ENCODE data around the gene JDP2. TPM values are rescaled to one million over a fixed set of nuclear protein-coding genes. Genes with fewer than 3 reads are reported as not detected.

The JDP2 gene
- total and polyA plus RNA-seq, 2 experiments from 2014 or later, result 12.5 to 22.0 TPM

GRCh38 chr14:75457648-75458165, 29.9 kb downstream of the JDP2 start:
- DNase-seq (ENCODE audit: low read depth in 1 of 2, low spot score in 1 of 2), result no peak
- H3K27ac ChIP-seq, result peak overlapping the region; percentile 58
- peaks cover 24% of the 10 kb centered on the region for H3K4me1 ChIP-seq (ENCODE audit: low read depth)

GRCh38 chr14:75458305-75458704, 30.5 kb downstream of the JDP2 start:
- H3K4me1 ChIP-seq (ENCODE audit: low read depth), result peaks cover 18% of the 10 kb centered on the region
- H3K4me3 ChIP-seq, result no peak overlapping the region
- H3K27ac ChIP-seq, result no peak overlapping the region
- H3K36me3 ChIP-seq, result no peaks in the 10 kb centered on the region
- no peak for DNase-seq (ENCODE audit: low read depth in 1 of 2, low spot score in 1 of 2)
- no peaks in the 10 kb centered on the region for H3K27me3 ChIP-seq
- no peaks in the 10 kb centered on the region for H3K9me3 ChIP-seq (ENCODE audit: low read depth)
- TF ChIP-seq CTCF (IDR thresholded peaks at IDR 0.05; ENCODE audit: low read depth, low read length), result no peak

More at GRCh38 chr14:75457648-75458165, 29.9 kb downstream of the JDP2 start:
- no peak for TF ChIP-seq CTCF (IDR thresholded peaks at IDR 0.05; ENCODE audit: low read depth, low read length)
- H3K27me3 ChIP-seq, result no peaks in the 10 kb centered on the region
- no peak overlapping the region for H3K4me3 ChIP-seq
- H3K9me3 ChIP-seq (ENCODE audit: low read depth), result no peaks in the 10 kb centered on the region
- H3K36me3 ChIP-seq, result no peaks in the 10 kb centered on the region

- no peaks in the 10 kb centered on the region for H3K27me3 ChIP-seq
- H3K9me3 ChIP-seq (ENCODE audit: low read depth), result no peaks in the 10 kb centered on the region
- H3K36me3 ChIP-seq, result no peaks in the 10 kb centered on the region
- no peak overlapping the region for H3K4me3 ChIP-seq
- no peak for DNase-seq (ENCODE audit: low read depth in 1 of 2, low spot score in 1 of 2)
- peak overlapping the region; percentile 6 for H3K27ac ChIP-seq
- H3K4me1 ChIP-seq (ENCODE audit: low read depth), result peaks cover 10% of the 10 kb centered on the region
- no peak for TF ChIP-seq CTCF (IDR thresholded peaks at IDR 0.05; ENCODE audit: low read depth, low read length)
Measured at GRCh38 chr14:75459099-75459741, 31.4 kb downstream of the JDP2 start.

GRCh38 chr14:75459791-75460190, 32.0 kb downstream of the JDP2 start:
- Histone ChIP-seq H3K9me3 (ENCODE audit: low read depth) (no peaks in the 10 kb centered on the region), H3K4me3 (no peak overlapping the region), H3K27me3 (no peaks in the 10 kb centered on the region), H3K36me3 (no peaks in the 10 kb centered on the region), H3K4me1 (ENCODE audit: low read depth) (peaks cover 10% of the 10 kb centered on the region), H3K27ac (no peak overlapping the region)
- TF ChIP-seq CTCF (IDR thresholded peaks at IDR 0.05; ENCODE audit: low read depth, low read length), result no peak
- DNase-seq (ENCODE audit: low read depth in 1 of 2, low spot score in 1 of 2), result no peak

GRCh38 chr14:75460394-75460793, 32.6 kb downstream of the JDP2 start:
- H3K27me3 ChIP-seq, result no peaks in the 10 kb centered on the region
- peaks cover 7% of the 10 kb centered on the region for H3K4me1 ChIP-seq (ENCODE audit: low read depth)
- DNase-seq (ENCODE audit: low read depth in 1 of 2, low spot score in 1 of 2), result no peak
- H3K4me3 ChIP-seq, result no peak overlapping the region
- H3K9me3 ChIP-seq (ENCODE audit: low read depth), result no peaks in the 10 kb centered on the region
- no peak for TF ChIP-seq CTCF (IDR thresholded peaks at IDR 0.05; ENCODE audit: low read depth, low read length)
- H3K36me3 ChIP-seq, result no peaks in the 10 kb centered on the region
- H3K27ac ChIP-seq, result no peak overlapping the region
